ENCODE measurements around the gene VWC2L.

DNA sequence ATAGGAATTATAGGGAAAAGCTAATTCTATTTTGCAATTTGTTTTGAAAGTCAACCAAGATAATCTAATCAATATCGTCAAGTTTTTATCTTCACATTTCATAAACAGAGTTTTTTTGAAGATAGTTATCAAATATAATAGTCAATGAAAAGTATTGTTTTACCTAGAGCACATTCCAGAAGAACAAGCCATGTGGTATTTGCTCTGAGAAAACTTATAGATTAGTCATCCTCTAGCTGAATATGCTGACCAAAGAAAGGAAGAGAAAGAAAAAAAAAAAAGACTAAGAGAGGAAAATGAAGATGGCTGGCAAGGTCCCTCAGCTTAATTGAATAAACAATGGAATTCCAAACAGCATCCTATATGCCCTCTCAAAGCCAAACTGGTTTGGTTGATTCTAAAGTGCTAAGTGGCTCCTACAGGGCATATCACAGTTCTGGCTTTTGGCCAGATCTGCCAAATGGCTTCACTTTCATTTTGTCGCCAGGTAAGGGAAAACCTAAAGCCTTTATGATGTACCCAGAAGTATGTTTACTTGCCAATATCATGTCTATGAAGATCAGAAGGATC, 132.6 kb downstream of the VWC2L start:
- no peak for TF ChIP-seq TAF1 (conservative IDR thresholded peaks at IDR 0.05)
- no peak for TF ChIP-seq JUND (IDR thresholded peaks at IDR 0.05)
- TF ChIP-seq, protein P1, sequence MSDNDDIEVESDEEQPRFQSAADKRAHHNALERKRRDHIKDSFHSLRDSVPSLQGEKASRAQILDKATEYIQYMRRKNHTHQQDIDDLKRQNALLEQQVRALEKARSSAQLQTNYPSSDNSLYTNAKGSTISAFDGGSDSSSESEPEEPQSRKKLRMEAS (IDR thresholded peaks at IDR 0.05), result no peak
- no peak for TF ChIP-seq FOXA1 (IDR thresholded peaks at IDR 0.05)
- no peak for TF ChIP-seq RAD21 (IDR thresholded peaks at IDR 0.05)
- TF ChIP-seq GABPA (IDR thresholded peaks at IDR 0.05 in 1 of 2, conservative IDR thresholded peaks at IDR 0.05 in 1 of 2), result no peak
- TF ChIP-seq, protein P2, sequence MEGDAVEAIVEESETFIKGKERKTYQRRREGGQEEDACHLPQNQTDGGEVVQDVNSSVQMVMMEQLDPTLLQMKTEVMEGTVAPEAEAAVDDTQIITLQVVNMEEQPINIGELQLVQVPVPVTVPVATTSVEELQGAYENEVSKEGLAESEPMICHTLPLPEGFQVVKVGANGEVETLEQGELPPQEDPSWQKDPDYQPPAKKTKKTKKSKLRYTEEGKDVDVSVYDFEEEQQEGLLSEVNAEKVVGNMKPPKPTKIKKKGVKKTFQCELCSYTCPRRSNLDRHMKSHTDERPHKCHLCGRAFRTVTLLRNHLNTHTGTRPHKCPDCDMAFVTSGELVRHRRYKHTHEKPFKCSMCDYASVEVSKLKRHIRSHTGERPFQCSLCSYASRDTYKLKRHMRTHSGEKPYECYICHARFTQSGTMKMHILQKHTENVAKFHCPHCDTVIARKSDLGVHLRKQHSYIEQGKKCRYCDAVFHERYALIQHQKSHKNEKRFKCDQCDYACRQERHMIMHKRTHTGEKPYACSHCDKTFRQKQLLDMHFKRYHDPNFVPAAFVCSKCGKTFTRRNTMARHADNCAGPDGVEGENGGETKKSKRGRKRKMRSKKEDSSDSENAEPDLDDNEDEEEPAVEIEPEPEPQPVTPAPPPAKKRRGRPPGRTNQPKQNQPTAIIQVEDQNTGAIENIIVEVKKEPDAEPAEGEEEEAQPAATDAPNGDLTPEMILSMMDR (IDR thresholded peaks at IDR 0.05; ENCODE audit: low read depth, low read length, missing input control), result no peak
